Measurements from ENCODE around the gene LEF1.

LEF1 gene

DNA sequence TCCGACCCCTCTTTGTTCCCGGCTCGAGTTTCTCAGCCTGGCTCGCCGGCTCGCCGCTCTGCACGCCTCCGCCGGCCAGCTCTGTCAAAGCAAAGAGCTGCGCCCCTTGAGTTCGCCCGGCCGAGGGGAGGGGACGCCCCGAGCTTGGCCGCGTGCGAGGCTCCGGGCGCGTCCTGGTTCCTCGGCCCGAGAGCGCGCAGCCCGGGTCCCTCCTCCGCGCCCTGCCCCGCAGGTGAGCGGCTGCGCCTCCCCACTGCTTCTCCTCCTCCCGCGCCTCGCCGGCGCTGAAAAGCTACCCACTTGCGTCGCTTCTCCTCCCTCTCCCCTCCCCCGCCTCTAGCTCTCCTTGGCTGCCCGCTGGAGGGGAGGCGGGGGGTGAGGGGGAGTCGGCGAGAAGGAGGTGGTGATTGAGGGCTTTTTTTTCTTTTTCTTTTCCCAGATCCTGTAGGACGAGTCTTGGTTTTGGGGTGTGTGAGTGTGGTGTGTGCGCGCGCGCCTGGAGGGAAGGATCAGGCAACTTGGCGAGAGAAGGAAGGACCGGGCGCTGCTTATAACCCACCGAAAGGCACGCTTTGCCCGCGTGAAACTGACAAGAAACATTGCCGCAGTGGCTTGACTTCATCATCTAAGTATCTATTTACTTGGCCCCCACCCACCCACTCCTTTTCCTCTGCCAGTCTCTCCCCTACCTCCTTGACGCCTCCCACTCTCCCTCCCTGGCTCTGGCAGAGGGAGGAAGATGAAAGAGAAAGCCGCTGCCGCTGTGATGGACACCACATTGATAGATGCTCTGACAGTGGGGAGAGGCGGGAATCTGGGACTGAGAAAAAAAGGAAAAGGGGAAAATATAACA is at the start of gene LEF1:
Gene LEF1 (minus strand): TSS at position 262 of the 853 bp plus-strand sequence. CDS start 1,165 bp downstream, outside the sequence.
- DNase-seq, result no peak

DNA sequence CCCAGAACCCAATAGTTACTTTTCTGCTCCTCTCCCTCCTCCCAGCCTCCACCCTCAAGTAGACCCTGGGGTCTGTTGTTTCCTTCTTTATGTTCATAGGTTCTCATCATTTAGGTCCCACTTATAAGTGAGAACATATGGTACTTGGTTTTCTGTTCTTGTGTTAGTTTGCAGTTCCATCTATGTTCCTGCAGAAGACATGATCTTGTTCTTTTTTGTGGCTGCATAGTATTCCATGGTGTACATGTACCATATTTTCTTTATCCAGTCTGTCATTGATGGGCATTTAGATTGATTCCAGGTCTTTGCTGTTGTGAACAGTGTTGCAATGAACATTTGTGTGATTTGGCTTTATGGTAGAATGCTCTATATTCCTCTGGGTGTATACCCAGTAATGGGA is 47.8 kb upstream of the LEF1 start:
- DNase-seq, result no peak

DNA sequence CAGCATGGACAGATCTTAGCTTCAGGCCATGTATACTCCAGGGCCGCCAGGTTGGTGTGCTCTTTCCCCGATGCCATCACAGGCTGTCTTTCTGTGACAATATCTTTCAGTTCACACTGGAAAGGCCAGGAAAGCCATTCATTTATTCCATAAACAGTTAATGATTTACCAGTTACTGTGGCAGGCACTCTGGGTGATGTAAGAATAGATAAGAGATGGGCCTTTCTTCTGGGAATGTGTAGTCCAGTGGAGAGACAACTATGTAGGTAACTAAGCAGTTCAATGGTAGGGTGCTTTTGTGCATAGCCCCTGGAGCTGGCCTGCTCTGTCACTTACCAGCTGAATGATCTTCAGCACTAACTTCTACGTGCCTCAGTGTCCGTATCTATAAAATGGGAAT is 46.3 kb upstream of the LEF1 start:
- no peak for DNase-seq

DNA sequence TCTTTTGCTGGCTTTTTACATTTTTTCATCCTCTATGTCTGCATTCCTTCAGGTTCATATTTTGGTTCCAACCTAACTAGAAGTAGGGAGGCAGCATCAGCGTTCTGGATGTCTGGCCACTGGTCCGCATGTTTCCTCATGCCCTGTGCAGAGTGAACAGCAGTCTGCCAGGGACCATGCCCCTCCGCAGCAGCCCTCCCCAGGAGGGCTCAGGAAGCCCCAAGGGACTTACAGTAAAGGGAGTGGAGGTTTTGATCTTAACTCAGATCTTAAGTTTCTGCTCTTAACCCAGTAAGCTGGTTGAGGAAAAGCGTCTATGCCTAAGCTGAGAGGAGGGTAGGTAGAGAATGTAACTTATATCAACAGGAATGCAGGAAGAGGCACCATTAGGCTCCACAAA is 45.0 kb upstream of the LEF1 start:
- no peak for DNase-seq

DNA sequence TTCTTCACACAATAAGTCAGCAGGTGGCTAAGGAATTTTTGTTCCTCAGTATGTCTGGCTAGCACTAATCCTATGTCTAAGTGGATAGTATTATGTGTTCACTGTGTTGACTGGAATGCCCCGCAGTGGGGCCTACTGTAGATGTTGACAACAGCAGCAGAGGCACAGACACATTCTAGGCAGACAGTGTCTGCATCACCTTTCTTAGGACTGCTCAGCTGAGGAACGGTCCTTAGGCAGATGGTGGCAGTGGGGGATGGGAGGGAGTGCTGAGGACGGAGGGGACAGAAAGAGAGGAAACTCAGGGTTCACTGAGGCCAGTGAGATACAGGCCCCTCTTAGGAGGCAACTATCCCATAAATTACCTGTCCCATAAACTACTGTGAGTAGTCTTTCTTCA is 44.6 kb upstream of the LEF1 start:
- DNase-seq, result no peak

DNA sequence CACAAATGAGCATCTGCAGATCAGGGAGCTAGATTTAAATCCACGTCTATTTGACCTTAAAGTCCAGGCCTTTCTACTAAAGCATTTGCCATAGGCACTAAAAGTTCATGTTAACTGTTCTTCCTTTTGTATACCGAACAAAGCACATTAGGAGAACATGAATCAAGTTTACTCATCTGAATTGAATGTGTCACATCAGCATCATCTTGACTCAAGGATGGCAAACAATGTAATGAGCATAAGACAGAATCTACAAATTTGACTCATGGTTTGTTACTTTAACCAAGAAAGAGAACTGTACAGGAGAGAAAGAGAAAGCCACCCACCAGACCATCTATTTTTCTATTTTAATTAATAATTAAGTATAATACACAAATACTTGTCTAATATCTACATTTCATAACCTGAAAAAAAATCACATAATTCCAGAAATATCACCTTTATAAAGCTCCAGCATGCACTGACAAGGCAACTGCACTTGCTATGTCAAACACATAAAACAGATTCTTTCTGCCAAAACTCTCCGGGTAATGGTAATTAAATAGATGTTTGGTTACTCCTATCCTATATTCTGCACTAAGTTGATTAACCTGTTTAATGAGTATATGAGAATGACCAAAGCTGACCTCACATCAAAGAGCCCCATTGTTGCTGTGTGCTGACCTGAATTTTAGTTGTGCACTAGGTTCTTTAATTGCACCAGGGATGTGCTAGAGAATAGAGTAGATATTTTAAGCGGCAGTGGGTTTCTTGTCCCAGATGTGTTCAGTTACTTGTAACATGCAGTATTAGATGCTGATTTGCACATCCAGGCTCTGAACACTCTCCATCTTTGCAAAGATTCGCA is 42.5 kb upstream of the LEF1 start:
- DNase-seq, result no peak

DNA sequence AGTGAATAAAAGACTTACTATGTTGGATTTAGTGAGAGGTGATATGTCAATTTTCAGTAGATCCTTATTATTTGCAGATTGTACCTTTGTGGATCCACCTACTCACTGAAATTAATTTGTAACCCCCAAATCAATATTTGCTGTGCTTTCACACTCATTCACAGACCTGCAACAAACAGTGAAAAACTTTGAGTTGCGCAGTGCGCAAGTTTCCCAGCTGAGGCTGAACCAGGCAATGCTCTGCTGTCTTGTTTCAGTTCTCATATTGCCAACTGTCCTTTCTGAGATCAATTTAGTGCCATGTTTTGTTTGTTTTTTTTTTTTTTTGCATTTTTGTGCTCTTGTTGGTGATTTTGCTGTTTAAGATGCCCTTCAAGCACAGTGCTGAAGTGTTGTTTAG is 40.8 kb upstream of the LEF1 start:
- DNase-seq, result no peak

DNA sequence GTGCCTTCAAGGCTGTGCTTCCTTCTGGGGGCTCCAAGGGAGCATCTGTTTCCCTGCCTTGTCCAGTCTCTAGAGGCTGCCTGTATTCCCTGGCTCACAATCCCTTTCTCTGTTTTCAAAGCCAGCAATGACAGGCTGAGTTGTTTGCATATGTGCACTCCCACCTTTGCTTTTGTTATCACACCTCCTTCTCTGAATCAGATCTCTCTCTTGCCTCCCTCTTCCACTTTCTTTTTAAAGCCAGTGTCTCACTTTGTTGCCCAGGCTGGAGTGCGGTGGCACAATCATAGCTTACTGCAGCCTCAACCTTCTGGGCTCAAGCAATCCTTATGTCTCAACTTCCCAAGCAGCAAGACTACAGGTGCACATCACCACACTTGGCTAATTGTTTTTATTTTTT is 37.1 kb upstream of the LEF1 start:
- DNase-seq, result no peak

DNA sequence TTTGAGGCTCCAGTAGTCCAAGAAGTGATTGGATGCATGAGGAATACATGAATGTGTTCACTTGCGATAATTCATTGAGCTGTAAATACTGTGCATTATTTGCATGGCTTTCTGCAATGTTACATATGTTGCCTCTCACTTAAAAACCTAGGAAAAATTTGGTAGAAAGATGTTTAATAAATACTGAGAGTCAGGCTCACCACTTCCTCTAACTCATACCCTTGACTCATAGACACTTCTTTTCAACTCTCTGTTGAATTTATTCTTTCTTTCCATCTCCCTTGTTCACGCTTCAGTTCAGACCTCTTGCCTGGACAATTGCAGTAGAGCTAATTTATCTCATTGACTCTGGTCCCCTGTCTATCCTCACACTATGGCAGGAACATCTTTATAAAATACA is 35.8 kb upstream of the LEF1 start:
- DNase-seq, result no peak

DNA sequence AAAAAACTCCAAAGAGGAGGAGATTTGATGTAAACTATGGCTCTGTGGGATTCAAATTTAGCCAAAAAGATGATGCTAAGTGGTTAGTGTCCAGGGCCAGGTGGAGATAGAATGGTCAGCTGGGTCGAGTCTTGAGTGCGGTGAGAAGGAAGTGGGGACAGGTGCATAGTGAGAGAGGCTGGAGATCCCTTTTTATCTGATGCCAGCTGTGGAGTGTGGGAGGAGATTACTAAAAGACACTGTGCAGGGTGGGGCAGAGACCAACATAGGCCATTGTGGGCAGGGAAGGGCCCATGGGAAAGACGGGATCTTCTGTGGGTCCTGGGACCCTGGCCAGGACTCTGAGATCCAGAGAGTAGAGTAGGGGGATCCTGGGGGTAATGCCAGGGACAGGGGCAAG is 34.6 kb upstream of the LEF1 start:
- no peak for DNase-seq

DNA sequence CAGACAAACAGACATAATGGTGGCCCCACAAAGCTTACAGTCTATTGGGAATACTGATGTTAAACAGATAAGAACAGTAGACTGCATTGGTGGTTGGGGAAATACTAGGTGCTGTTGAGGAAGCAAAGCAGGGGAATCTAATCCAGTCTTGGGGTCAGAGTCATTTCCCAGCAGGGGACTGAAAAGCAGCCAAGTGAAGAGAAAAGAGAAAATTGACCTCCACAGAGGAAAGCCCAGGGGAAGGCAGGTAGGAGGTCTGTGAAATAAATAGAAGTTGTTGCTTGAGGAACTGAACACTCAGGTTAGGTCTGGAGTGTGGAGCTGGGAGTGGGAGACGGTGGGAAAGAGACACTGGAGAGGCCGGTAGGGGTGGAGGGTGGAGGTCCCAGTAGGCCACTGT is 33.0 kb upstream of the LEF1 start:
- DNase-seq, result no peak

DNA sequence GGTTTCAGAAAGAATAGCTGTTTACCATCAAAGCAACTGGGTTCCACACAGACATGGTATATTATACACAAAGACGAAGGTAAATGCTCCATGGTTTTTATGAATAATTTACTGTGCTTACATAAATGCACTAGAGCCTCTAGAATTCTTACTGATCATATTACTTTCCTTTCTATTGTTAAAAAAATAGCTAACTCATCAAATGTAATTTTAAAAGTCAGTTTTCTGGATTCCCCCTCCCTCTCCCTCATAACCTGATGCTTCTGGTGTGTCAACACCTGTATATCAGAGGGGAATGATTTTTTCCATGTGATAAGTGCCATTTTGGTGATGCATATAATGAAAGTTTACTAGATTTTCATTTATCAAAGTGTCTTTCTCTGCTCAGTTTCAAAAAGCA is 31.1 kb upstream of the LEF1 start:
- no peak for DNase-seq

DNA sequence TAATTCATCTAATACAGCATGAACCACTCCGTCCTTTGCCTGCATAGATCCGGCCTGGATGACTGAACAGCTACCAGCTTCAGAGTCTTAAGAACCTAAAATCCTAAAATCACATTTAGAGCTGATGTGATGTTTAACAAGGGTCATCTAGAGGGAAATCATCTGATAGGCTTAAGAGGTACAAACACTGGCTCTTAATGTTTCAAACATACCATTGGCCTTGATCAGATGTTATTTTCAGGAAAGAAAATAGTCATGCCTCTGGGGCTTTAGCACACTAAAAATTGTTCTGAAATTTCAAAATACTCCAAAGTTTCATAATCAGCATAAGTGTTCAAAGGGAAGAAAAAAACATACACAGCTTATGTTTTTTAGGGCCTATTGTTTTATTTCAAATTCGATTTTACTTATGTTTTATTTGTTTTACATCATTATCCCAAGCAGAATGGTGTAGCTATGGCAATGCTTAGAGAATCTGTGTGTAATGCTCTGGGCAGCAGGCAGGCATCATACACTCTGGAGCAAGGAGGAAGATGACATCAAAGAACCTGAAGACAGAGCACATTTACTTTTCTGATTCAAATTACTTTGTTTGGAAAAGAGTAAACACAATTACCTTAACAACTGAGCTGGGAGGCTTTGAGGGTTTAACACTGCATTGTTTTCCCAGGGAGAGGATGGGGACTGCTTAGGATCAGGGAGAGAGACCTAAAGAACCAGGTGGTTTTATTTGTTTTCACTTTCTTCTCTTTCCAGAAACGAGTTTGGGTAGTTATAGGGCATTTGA is 25.3 kb upstream of the LEF1 start:
- DNase-seq, result no peak

DNA sequence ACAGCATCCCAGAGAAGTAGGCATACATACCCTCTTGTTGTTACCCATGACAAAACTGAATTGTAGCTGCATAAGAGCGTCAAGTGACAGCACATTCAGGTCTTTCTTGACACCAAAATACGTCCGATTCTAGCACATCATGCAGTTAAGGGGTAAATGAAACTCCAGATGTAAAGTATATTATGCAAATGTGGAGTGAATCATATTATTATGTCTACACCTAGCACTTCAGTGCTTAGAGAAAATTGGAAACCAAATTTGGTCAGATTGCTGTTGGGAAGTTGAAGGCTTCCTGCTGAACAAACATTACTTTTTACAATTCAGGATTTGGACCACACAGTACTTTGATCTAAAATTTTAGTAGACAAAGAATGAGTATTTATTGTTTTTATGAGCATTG is 24.2 kb upstream of the LEF1 start:
- DNase-seq, result no peak

DNA sequence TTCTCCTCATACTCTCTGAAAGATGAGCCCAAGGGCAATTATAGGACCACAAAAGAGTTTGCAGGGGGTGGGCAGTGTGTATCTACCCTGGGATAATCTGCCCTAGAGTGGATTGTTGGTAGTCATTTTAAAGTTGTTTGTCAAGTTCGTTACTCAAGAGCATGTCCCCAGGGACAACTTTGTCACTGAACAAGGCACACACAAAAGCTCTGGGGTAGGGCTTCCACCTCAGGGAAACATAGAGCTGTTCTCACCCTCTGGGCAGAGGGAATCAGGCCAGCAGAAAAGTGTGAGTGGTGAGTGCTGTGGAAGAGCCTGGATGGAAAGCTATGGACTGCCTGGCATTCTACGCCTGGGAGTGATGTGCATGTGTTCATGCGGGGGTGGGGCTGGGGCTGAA is 23.3 kb upstream of the LEF1 start:
- DNase-seq, result no peak

DNA sequence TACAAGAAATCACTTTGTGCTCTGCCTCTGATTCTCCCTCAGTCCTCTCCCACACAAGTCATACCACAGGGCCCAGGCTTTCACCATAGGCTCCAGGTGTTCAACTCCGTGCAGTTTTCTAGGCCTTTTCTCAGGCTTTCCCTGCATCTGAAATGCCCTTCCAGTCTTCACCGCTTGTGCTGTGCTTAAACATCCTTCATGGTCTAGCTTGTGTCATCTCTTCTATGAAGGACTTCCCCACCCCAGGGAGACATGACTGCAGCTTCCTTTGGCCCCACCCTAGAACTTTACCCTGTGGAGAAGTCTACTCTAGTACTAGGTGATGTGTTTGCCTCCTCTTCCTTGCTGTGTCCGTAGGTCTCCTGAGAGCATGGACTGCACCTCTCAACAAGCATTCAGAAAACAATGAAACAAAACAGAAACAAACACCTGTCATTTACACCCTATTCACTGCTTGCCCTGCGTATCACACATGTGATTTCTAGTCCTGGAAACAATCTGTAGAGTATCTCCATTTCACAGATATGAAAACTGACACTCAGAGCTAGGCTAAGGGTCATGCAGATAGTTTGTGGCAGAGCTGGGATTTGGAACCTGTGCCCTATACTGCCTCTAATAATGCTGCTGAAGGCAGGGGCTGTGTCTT is 22.7 kb upstream of the LEF1 start:
- no peak for DNase-seq

DNA sequence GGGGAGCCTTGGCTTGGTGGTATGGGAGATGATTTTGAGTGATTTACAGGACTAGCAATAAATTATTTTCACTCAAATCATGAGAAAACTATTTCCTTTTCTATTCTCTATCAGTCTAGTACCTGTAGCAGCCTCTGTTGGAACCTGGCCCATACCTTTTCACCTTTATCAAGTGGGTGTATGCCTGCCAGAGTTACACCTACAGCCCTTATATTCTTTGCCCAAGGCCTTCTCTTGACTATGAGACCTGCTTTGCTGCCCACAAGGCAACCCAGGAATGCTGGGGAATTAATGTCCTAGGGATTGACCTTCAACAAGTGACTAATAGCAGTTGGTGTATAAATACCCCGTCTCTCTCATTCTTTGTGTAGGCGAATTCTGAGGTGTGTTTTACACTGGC is 20.0 kb upstream of the LEF1 start:
- DNase-seq, result no peak

DNA sequence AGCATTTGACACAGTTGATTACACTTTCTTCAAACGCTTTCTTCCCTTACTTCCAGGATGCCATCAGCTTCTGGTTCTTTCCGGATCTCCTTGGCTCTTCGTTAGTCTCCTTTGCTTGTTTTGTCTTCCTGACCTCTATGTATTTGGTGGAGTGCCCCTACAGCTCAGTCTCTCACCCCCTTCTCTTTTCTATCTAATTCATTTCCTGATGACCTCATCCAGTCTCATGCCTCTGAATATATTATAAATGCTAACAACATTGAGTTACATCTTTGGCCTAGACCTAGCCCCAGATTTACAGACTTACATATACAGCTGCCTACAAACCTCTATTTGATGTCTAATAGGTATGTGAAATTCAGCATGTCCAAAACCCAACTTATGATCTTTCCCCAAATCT is 16.5 kb upstream of the LEF1 start:
- no peak for DNase-seq

DNA sequence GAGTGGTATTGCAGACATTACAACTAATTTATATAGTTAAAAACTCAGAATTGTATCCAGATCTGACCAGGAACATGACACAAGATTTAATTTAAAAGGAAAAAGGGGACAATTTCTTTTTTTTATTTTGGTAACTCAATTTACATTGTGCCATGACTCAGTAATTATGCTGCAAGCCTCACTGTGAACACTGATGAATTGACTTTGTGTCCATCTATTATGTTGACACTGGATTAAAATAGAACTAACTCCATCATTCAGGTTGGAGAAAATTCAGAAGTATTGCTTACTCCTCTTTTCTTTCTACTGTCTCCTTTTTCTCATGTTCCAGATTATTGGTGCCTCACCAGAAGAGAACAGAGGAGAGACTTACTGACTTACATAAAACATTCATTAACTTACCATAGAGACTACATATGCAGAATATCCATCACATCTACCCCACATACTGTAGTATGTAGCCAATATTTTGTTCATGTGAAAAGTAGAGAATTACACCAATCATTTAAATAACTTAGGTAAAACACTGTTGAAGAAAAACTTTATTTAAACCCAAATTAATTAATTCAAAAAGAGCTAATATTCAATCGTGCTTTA is 15.8 kb upstream of the LEF1 start:
- no peak for DNase-seq

DNA sequence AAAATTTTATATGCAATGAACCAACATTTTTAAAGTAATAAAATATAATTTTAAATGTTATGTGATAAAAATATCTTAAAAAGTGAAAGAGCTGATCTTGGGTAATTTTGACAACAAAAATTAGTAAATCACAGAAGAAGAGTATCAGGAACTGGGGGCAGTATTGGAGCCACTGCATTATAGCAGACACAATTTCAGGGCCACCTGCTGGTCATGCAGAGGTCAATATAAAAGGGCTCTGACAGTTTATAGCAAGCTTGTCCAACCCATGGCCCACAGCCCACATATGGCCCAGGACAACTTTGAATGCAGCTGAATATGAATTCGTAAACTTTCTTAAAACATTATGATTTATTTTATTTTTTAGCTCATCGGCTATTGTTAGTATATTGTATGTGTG is 13.0 kb upstream of the LEF1 start:
- DNase-seq, result no peak

DNA sequence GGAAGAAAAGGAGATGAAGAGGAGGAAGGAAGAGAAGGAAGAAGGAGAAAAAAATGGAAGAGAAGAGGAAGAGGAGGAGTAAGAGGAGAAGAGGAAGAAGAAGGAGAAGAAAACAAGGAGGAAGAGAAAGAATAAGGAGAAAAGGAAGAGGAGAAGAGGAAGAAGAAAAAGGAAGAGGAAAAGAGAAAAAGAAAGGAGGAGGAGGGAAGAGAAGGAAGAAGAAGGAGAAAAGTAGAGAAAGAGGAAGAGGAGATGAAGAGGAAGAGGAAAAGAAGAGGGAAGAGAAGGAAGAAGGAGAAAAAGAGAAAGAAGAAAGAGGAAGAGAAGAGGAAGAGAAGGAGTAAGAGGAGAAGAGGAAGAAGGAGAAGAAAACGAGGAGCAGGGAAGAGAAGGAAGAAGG is 11.8 kb upstream of the LEF1 start:
- no peak for DNase-seq

DNA sequence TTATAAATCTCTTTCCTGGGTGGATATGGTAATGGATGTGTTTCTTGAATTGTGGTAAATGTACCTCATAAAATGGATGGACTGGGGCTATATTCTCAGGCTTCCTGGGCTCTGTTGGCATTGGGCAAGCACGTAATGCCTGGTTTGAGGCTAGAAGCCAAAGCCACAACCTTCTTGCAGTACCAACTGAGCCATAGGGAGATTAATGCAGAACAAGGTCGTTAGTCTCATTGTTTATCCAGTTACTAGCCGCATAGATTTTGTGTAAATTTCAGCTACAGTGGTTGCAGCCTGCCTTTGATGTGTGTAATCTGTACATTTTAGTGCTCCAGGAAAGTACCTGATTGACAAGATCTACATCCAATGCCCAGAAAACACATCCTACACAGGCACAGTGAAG is 7.2 kb upstream of the LEF1 start:
- no peak for DNase-seq

DNA sequence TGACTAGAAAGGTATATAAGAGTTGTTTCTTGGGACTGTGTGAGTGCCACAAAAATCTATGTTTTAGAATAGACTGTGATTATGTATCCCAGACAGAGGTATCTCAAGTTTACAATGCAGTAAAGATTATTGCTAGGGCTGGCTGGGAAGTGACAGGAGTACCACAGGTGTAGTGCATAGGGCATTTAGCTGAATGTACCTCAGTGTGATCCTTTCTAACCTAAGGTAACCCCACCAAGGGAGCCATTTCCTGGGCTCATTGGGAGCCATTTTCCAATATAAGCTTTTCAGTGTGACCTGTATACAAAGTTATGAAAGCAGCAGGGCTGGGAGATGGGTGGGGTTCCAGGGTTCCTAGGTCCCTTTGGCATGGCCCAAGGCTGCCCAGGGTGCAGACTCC is 6.1 kb upstream of the LEF1 start:
- DNase-seq, result no peak
